Endometrial microvascular endothelial cells (primary cell): ENCODE data around the gene CDK1. TPM values are rescaled to one million over a fixed set of nuclear protein-coding genes. Genes with fewer than 3 reads are reported as not detected.

Experiments
- in situ Hi-C: cut with HindIII; loops from 2 replicates; pipeline ENCODE4 v1.10.0; 2017; ENCODE audit warnings: low sequenced_read_pairs, low pct_unique_long_range_greater_than_20kb; ENCODE audit errors: inconsistent ontology term
- total RNA-seq: library from RNA; depleted of rRNA; stranded (reverse); fragments of >200 nt; gene quantifications from one replicate; pipeline ENCODE4 v1.2.3, GENCODE V29; 2015; ENCODE audit errors: inconsistent ontology term

The CDK1 gene
- total RNA-seq, 1 donor from 2014 or later: 106 TPM

GRCh38 chr10:60767424-60767823 is 10.9 kb upstream of the CDK1 start:
- in situ Hi-C loops: no loop called here

DNA sequence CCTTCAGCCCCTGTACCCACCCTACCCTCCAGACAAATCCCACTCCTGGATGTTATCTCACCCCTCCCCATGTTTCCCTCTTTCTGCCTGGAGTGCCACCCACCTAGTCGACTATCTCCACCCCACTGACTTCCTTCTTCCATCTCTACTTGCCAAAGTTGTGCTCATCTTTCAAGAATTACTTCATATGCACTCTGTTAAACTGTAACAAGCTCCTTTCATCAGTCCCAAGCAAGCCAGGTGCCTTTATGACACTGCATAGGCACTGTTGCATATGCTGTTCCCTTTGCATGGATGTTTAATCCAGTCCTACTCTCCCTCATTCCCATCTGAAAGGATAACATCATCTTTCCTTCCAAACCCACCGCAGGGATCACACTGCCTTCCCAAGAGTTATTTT is 8.9 kb upstream of the CDK1 start:
- in situ Hi-C loops: no loop called here

GRCh38 chr10:60777696-60778213 is 523 bp upstream of the CDK1 start:
- in situ Hi-C loops: no loop called here

- in situ Hi-C loops: no loop called here
These were observed 906 bp downstream of the CDK1 start for GRCh38 chr10:60778971-60779796.

- in situ Hi-C loops: no loop called here
These were observed 3.4 kb downstream of the CDK1 start for GRCh38 chr10:60781661-60782060.

- in situ Hi-C loops: no loop called here
These were observed 6.4 kb downstream of the CDK1 start for GRCh38 chr10:60784641-60785040.

DNA sequence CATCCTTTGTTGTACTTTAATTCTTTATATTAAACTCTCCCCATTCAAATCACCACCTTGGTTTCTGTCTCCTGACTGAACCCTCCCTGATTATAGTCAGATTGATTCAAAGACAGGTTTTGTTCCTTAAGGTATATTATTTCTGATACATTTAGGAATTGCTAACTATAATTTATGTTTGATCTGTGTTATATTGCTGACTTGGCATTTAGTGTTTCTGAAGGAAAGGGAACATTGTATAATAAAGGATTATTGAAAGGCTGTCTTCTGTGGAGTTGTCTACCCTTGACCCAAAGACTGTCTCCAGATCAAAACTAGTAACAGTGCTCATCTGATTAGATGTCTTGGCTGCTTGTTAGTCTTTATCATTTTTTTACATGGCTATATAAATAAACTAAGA is 10.3 kb downstream of the CDK1 start:
- in situ Hi-C loops: no loop called here

GRCh38 chr10:60789340-60789739 is 11.1 kb downstream of the CDK1 start:
- in situ Hi-C loops: no loop called here

DNA sequence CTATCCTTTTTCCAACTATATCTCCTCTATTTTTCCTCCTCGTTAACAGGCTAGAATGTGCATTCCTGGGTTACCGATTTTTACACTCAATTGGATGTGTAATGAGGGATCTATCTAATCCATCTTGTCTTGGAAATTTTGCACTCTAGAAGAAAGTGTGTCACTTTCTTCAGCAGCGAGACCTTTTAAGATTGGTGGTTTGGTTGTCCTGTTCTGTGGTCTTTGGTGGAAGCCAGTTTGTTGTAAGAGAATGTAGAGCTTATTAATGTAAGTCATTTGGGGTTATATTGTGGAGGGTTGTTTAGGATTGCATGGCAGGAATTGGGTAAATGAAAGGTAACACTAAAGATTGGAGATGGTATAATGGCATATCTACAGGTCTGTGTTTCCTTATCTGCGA is 16.7 kb downstream of the CDK1 start:
- in situ Hi-C loops: no loop called here

- in situ Hi-C loops: no loop called here
These were observed 17.4 kb downstream of the CDK1 start for GRCh38 chr10:60795465-60796202.

DNA sequence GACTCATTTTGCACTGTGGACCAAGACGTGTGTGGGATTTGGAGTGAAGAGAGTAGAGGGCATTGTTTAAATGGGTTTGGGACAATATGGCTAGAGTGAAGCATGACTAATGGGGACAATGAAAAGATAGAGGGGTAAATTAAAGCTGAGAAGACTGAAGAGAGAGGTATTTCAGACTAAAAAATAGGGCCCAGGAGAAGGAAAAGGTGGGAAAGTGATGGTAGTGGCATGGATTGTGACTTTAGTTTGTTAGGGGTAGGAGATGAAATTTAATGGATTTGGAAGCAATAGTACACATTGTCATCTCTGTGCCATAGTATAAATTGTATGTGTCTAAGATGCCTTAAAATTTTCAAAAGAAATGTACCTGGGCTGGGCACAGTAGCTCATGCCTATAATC is 18.2 kb downstream of the CDK1 start:
- in situ Hi-C loops: no loop called here

- in situ Hi-C loops: no loop called here
These were observed 18.9 kb downstream of the CDK1 start for GRCh38 chr10:60797200-60797599.

GRCh38 chr10:60798031-60798430 is 19.8 kb downstream of the CDK1 start:
- in situ Hi-C loops: no loop called here

DNA sequence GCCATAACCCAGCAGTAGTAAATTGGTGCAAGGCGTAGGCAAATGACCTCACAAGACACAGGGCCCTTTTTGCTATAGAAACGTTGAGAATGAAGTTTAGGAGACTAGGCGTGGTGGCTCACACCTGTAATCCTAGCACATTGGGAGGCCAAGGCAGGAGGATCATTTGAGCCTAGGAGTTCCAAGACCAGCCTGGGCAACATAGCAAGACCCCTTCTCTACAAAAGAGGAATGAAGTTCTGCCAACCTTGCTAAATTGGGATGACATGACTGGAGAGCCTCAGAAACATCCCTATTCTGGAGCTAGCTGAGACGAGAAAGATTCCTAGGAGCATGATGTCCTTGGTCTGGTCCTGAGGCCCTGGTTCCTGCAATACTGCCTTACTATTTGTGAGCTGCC is 20.6 kb downstream of the CDK1 start:
- in situ Hi-C loops: no loop called here

GRCh38 chr10:60799971-60800650 is 21.8 kb downstream of the CDK1 start:
- in situ Hi-C loops: no loop called here

DNA sequence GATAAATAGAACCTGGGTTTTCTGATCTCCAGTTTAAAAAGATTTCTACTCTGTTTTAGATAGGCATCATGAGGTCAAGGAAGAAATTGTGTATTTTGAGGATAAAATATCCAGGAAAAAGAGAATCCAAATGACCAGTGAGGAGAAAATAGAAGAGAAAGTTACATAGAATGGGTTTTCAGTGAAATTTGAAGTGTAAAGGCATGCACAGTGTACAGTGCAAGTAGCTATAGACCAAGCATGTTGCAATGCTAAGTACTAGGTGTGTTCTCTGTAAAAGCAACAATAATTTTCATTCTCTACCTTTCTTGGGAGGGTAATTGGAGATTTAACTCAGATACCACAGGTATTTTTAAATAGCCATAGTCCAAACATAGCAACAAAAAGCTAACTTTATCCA is 22.6 kb downstream of the CDK1 start:
- in situ Hi-C loops: no loop called here

- in situ Hi-C loops: no loop called here
These were observed 23.2 kb downstream of the CDK1 start for GRCh38 chr10:60801522-60801921.

- in situ Hi-C loops: no loop called here
These were observed 25.2 kb downstream of the CDK1 start for GRCh38 chr10:60803433-60803832.

DNA sequence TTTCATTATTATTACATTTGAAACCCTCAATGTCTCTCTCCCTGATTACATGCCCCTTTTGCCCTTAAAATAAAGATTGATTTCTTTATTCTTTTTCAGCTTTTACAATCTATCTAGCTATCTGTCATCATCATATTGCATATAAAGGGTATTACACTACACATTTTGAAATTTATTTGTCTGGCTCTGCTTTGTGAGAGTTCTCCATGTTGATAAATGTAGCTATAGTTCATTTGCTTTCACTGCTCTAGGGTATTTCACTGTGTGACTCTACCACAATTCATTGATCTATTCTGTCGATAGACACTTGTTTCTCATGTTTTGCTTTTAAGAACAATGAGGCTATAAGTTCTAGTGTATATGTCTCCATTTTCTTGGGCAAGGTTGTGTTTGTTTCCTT is 25.6 kb downstream of the CDK1 start:
- in situ Hi-C loops: no loop called here

GRCh38 chr10:60806921-60807320 is 28.6 kb downstream of the CDK1 start:
- in situ Hi-C loops: no loop called here
